Body of pancreas (tissue), 4 donors: Measurements from ENCODE around the gene PCSK4.

Source experiments
- POLR2A ChIP-seq, 3 donors: fragments of 450-650 bp; IDR thresholded peaks; one replicate each; pipeline ENCODE4 v1.6.1; 2016; ENCODE audit warnings: antibody characterized with exemption in 3 of 3, mild to moderate bottlenecking in 2 of 3
- TF ChIP-seq, protein P1 (sequence below), 7 experiments: fragments of 450-650 bp in 4 of 7; fragments of 200-600 bp in 3 of 7; sonication (generic) in 3 of 7; IDR thresholded peaks; one replicate each; pipeline ENCODE4 v1.5.1; 2016 to 2019; ENCODE audit warnings: antibody characterized with exemption in 7 of 7

- TF ChIP-seq, protein P1, sequence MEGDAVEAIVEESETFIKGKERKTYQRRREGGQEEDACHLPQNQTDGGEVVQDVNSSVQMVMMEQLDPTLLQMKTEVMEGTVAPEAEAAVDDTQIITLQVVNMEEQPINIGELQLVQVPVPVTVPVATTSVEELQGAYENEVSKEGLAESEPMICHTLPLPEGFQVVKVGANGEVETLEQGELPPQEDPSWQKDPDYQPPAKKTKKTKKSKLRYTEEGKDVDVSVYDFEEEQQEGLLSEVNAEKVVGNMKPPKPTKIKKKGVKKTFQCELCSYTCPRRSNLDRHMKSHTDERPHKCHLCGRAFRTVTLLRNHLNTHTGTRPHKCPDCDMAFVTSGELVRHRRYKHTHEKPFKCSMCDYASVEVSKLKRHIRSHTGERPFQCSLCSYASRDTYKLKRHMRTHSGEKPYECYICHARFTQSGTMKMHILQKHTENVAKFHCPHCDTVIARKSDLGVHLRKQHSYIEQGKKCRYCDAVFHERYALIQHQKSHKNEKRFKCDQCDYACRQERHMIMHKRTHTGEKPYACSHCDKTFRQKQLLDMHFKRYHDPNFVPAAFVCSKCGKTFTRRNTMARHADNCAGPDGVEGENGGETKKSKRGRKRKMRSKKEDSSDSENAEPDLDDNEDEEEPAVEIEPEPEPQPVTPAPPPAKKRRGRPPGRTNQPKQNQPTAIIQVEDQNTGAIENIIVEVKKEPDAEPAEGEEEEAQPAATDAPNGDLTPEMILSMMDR (IDR thresholded peaks at IDR 0.05) = no peak
- TF ChIP-seq POLR2A (IDR thresholded peaks at IDR 0.05) = no peak
Measured at GRCh38 chr19:1481224-1481892, 8.8 kb downstream of the PCSK4 start.
